Measurements from ENCODE around the gene FBXO42. TPM values are rescaled to one million over a fixed set of nuclear protein-coding genes. Genes with fewer than 3 reads are reported as not detected.

The FBXO42 gene
- total and polyA plus RNA-seq, 2 of the 13 experiments (the other 11 are each of a cell fraction or from before 2014, with no cell fraction given), result 7.6 to 17.5 TPM

GRCh38 chr1:16372535-16373285 is 20.4 kb upstream of the FBXO42 start:
- Histone ChIP-seq H4K20me1 (ENCODE audit: insufficient read depth, low read length) (peaks cover 70% of the 10 kb centered on the region), H3K79me2 (ENCODE audit: insufficient read depth, low read length) (peaks cover 91% of the 10 kb centered on the region), H3K9me3 (ENCODE audit: low read length) (no peaks in the 10 kb centered on the region), H3K9ac (ENCODE audit: insufficient read depth, low read depth, low read length) (no peak overlapping the region), H3K4me3 (replicated peaks in 1 of 3; ENCODE audit: insufficient read depth in 1 of 3, low read depth in 2 of 3, low read length in 3 of 3) (no peak overlapping the region), H3K4me2 (ENCODE audit: low read depth, low read length) (peak overlapping the region; percentile 35), H3K4me1 (ENCODE audit: insufficient read depth, low read length) (peaks cover 93% of the 10 kb centered on the region), H3K27me3 (ENCODE audit: control insufficient read depth in 1 of 2, insufficient read depth in 2 of 2, low read length in 2 of 2) (peaks cover 0 to under 1% of the 10 kb centered on the region in 2 experiments; a peak in 1 of 5 replicates), H2AFZ (ENCODE audit: low read length) (no peak overlapping the region), H3K36me3 (replicated peaks in 1 of 2; ENCODE audit: control insufficient read depth in 1 of 2, insufficient read depth in 2 of 2, low read length in 2 of 2) (no peaks in the 10 kb centered on the region; a peak in 1 of 5 replicates), H3K27ac (ENCODE audit: extremely low read length, insufficient read depth, low read length) (peak overlapping the region; percentile 20)
- BruUV-seq (replicated peaks), result no TSS peak
- intact Hi-C loops (cut with micrococcal nuclease; ENCODE audit: unreplicated experiment), result no loop called here
- 61% methylated on average over 3 of the region's 3 CpGs for WGBS (ENCODE audit: low lambda C conversion rate)
- ATAC-seq, result peak; percentile 41; the same call in 2 of the 3 replicates
- FAIRE-seq, result no peak
- in situ Hi-C loops (cut with HindIII; ENCODE audit: extremely low pct_ligation_motif_present, low pct_unique_long_range_greater_than_20kb), result no loop called here
- POLR2A ChIA-PET, result interaction anchor here (0.7 to 1.4 kb wide), 3 partner anchors 14 to 266 kb away, joined by 3 to 5 read pairs (median 3); partner anchors contain the start of gene FBXO42
- 0 out of 2 replicates have a peak, but pooled peaks have one; percentile 3 for TF ChIP-seq ZNF770 (CRISPR knock-in tag; IDR thresholded peaks at IDR 0.05)
- 0 out of 2 replicates have a peak, but pooled peaks have one; percentile 8 for TF ChIP-seq CEBPG (CRISPR knock-in tag; IDR thresholded peaks at IDR 0.05)
- TF ChIP-seq CEBPB (IDR thresholded peaks at IDR 0.05; ENCODE audit: borderline replicate concordance, low read depth, low read length), result peak; percentile 43; the same call in 1 of the 2 replicates
- TF ChIP-seq TEAD3 (CRISPR knock-in tag; optimal IDR thresholded peaks at IDR 0.05; ENCODE audit: borderline replicate concordance), result peak; percentile 34
- TF ChIP-seq DPF2 (CRISPR knock-in tag; IDR thresholded peaks at IDR 0.05; ENCODE audit: borderline replicate concordance, low read depth), result no peak
- no peak for TF ChIP-seq ZNF274 (CRISPR knock-in tag; IDR thresholded peaks at IDR 0.05)
- no peak for DNase-seq (ENCODE audit: low spot score)
- CTCF ChIA-PET (ENCODE audit: low intra/inter-chr PET ratio, low total read pairs), result no interaction called here
